Small intestine (tissue), 7 donors: ENCODE measurements around the gene USP24. TPM values are rescaled to one million over a fixed set of nuclear protein-coding genes. Genes with fewer than 3 reads are reported as not detected.

Source experiments
- DNase-seq, 2 donors: peaks; one replicate each; pipeline versions ENCODE4 v3.0.0 to v3.0.0-alpha.2; 2013
- FAIRE-seq: peaks from 2 replicates; lab custom pipeline; 2012; peaks lifted over from hg19 to GRCh38; lab: Jason Lieb, UNC
- H3K27ac ChIP-seq, 3 donors: one replicate each; pipeline ENCODE4 v1.5.1; 2013; ENCODE audit warnings: low read length in 2 of 3, mild to moderate bottlenecking in 2 of 3, control low read depth in 1 of 3, inconsistent platforms in 1 of 3, low read depth in 1 of 3, moderate library complexity in 1 of 3
- H3K27me3 ChIP-seq, 3 donors: one replicate each; pipeline ENCODE4 v1.6.1; 2013; ENCODE audit warnings: low read length in 3 of 3, inconsistent platforms in 1 of 3; ENCODE audit not compliant: control insufficient read depth in 3 of 3, insufficient read depth in 3 of 3
- H3K36me3 ChIP-seq, 3 donors: one replicate each; pipeline ENCODE4 v1.6.1; 2013; ENCODE audit warnings: low read length in 3 of 3, inconsistent platforms in 1 of 3, low read depth in 1 of 3, mild to moderate bottlenecking in 1 of 3, moderate library complexity in 1 of 3; ENCODE audit not compliant: control insufficient read depth in 3 of 3, insufficient read depth in 2 of 3
- H3K4me1 ChIP-seq, 3 donors: one replicate each; pipeline ENCODE4 v1.6.1; 2013; ENCODE audit warnings: low read length in 2 of 3, inconsistent platforms in 1 of 3, low read depth in 1 of 3, mild to moderate bottlenecking in 1 of 3, moderate library complexity in 1 of 3; ENCODE audit not compliant: control insufficient read depth in 3 of 3, insufficient read depth in 2 of 3
- H3K4me3 ChIP-seq, 3 donors: one replicate each; pipeline ENCODE4 v1.5.1; 2013; ENCODE audit warnings: low read length in 3 of 3, control low read depth in 1 of 3, inconsistent platforms in 1 of 3, low read depth in 1 of 3, mild to moderate bottlenecking in 1 of 3, moderate library complexity in 1 of 3
- H3K9me3 ChIP-seq, 2 donors: one replicate each; pipeline ENCODE4 v1.6.1; 2013; ENCODE audit warnings: low read depth in 1 of 2, low read length in 1 of 2; ENCODE audit not compliant: control insufficient read depth in 2 of 2, insufficient read depth in 1 of 2
- WGBS, 3 donors: extraction: QIAGEN DNeasy Blood & Tissue Kit; methylation state at CpG; one replicate each; pipeline ENCODE4 v1.1.7; 2013; 5-methylcytosine and 5-hydroxymethylcytosine counted together
- polyA plus RNA-seq, 4 donors: library from polyadenylated mRNA; stranded (reverse) in 3 of 4; unstranded in 1 of 4; fragments of 200-250 nt in 3 of 4; fragments of 120-200 nt in 1 of 4; gene quantifications; one replicate each; pipeline versions ENCODE4 v1.2.1 to v1.2.3, GENCODE V29; 2013
- donor health status: healthy with polysubstance abuse.
- donor health status: control.
- donor health status: control.
- donor health status: Bipolar disorder and iron deficiency.
- donor health status: healthy.

The USP24 gene
- polyA plus RNA-seq, 4 donors = 7.3 to 38.3 (median 11.2) TPM

DNA sequence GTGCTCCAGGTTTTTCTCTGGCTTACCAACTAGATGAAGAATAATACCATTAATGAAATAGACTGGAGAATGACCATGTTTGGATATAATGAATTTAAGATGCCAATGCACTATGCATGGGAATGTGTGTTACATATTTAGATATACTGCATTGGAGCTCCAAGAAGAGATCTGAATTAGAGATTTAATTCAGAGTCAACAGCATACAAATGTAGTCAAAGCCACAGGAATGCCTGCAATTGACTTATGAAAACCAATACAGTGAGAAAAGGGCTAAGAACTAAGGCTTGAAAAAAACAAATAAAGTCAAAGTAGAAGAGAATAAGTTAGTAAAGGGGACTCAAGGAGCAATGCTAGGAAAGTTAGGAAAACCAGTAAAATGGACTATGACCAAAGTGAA, 59.1 kb downstream of the USP24 start:
- H3K4me3 ChIP-seq = no peak overlapping the region
- H3K9me3 ChIP-seq = no peaks in the 10 kb centered on the region
- H3K27ac ChIP-seq = no peak overlapping the region
- H3K27me3 ChIP-seq = no peaks in the 10 kb centered on the region
- no peak for DNase-seq
- no peak for FAIRE-seq
- peaks cover 4 to 22% (median 22%) of the 10 kb centered on the region in 3 donors for H3K36me3 ChIP-seq
- peaks cover 0 to 3% (median 0%) of the 10 kb centered on the region in 3 donors for H3K4me1 ChIP-seq

DNA sequence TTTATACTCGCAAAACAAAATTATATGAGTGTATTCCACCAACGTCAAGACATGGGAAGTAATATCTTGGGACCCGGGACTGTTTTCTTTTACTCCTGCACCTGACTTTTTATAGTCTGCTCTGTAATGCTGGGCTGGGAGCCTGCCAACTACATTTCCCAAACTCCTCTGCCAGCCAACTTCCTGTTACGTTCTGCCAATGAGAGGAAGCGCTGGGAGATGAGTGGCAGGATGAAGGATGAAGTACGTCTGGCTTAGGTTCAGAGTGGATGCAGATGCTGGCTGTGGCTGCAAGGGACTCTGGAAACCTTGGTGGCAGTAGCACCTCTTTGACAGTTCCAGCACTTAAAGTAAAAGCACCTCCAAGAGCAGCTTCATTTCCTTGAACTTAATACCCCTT, 59.6 kb downstream of the USP24 start:
- WGBS, 3 donors = 79 to 87% (median 82%) methylated on average over 6 of the region's 6 CpGs
- Histone ChIP-seq H3K4me3 (no peak overlapping the region), H3K27me3 (no peaks in the 10 kb centered on the region), H3K9me3 (no peaks in the 10 kb centered on the region), H3K4me1 (peaks cover 0 to 3% (median 0%) of the 10 kb centered on the region in 3 donors), H3K36me3 (peaks cover 4 to 22% (median 19%) of the 10 kb centered on the region in 3 donors), H3K27ac (no peak overlapping the region)
- FAIRE-seq (no peak), DNase-seq (peak in 1 of 2 donors; percentile 20)

DNA sequence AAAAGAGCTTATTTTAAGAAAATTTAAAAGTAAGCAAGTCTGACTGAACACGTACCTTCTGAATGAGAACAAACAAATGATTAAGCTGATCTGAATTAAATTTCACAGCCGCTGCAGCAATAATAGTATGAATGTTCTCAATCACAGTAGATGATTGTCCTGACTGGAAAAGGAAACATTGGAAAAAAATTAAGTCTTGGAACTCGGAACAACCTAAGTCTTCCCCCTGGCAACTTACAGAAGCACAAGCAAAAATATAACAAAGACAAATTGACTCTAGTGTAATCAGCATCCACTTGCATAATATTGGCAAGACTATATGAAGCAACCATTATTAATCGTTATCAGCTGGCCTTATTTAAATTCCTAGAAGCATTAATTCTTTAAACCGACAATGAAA, 60.5 kb downstream of the USP24 start:
- peaks cover 4 to 22% (median 19%) of the 10 kb centered on the region in 3 donors for H3K36me3 ChIP-seq
- H3K4me1 ChIP-seq = peaks cover 0 to 3% (median 0%) of the 10 kb centered on the region in 3 donors
- no peak overlapping the region for H3K27ac ChIP-seq
- H3K4me3 ChIP-seq = no peak overlapping the region
- H3K27me3 ChIP-seq = no peaks in the 10 kb centered on the region
- 91 to 98% (median 95%) methylated on average over 5 of the region's 5 CpGs for WGBS, 3 donors
- FAIRE-seq = no peak
- DNase-seq = no peak
- H3K9me3 ChIP-seq = no peaks in the 10 kb centered on the region

DNA sequence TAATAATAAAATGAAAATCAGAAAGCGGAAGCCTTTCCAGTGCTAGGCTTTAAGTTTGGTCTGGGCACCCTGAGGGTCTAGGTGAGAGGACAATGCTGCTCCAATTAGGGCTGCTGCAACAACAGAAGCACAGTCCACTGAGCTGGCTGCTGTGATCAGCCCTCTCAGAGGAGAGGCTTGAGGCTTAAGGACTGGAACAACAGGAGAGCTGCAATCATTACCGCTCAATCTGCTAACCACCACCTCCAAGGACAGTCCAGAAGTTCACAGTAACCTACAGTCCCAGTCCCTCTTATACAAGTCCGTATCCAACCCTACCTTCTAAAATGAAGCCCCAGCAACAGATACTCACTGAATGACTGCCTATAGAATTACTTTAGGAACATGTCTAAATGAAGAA, 62.1 kb downstream of the USP24 start:
- Histone ChIP-seq H3K36me3 (peaks cover 1 to 20% (median 18%) of the 10 kb centered on the region in 3 donors), H3K4me1 (peaks cover 0 to 3% (median 0%) of the 10 kb centered on the region in 3 donors), H3K27me3 (no peaks in the 10 kb centered on the region), H3K9me3 (no peaks in the 10 kb centered on the region), H3K27ac (no peak overlapping the region), H3K4me3 (no peak overlapping the region)
- FAIRE-seq (no peak), DNase-seq (no peak)
- WGBS, 3 donors = 94 to 97% (median 96%) methylated on average over 3 of the region's 3 CpGs

DNA sequence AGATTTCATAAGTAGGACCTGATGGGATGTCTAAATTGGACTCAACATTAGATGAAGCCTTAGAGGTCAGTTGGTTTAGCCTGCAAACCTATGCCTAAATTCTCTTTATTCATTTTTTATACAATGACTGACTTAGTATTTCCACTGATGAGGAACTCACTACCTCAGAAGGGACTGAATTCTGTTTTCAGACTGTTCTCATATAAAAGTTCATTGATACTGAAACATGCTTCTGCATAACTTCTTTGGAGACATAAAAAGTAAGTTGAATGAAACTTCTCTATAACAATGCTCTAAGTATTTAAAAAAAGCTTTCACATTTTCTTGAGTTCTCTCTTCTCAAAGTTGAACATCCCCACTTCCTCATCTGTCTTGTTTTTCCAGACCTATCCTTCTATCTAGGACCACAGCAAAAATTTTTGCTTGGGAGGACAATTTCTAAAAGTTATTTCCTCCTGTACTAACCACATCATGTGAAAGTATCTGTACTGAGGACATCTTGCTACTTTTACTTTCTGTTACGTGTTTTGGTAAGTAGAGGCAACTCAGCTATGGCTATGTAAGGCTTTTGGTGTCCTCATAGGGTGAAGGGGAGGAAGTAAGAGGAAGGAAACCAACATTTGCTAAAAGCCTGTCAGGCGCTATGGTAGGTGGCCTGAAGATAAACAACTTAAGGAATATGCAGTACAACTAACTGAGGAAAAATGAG, 64.1 kb downstream of the USP24 start:
- 63 to 92% (median 65%) methylated on average over 2 of the region's 2 CpGs for WGBS, 3 donors
- peak overlapping the region in 1 of 3 donors; percentile 21 for H3K27ac ChIP-seq
- FAIRE-seq = no peak
- H3K4me3 ChIP-seq = no peak overlapping the region
- no peaks in the 10 kb centered on the region for H3K27me3 ChIP-seq
- peak in 1 of 2 donors; percentile 25 for DNase-seq
- H3K36me3 ChIP-seq = peaks cover 0 to 16% (median 15%) of the 10 kb centered on the region in 3 donors
- H3K4me1 ChIP-seq = peaks cover 0 to 3% (median 0%) of the 10 kb centered on the region in 3 donors
- H3K9me3 ChIP-seq = no peaks in the 10 kb centered on the region

DNA sequence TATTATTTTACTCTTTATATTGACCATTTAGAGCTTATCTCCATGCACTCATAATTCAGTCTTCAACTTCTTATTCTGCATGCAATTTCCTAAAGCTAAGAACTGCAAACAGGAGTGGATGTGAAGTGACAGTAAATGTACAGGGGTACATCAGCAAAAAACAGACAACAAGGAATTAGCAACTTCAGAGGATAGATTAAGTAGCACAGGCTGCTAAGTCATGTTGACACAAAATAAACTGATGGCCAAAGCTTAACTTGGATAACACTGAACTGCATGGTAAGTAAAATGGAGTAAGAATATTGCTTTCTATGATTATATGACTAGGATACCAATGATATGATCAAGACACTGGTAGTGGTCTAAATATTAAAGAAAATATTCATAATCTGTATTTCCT, 66.5 kb downstream of the USP24 start:
- peaks cover 0 to 15% (median 10%) of the 10 kb centered on the region in 3 donors for H3K36me3 ChIP-seq
- peak; percentile 23 for FAIRE-seq
- no peaks in the 10 kb centered on the region for H3K9me3 ChIP-seq
- no peak overlapping the region for H3K4me3 ChIP-seq
- peaks cover 0 to 3% (median 0%) of the 10 kb centered on the region in 3 donors for H3K4me1 ChIP-seq
- no peaks in the 10 kb centered on the region for H3K27me3 ChIP-seq
- no peak overlapping the region for H3K27ac ChIP-seq
- no peak for DNase-seq

DNA sequence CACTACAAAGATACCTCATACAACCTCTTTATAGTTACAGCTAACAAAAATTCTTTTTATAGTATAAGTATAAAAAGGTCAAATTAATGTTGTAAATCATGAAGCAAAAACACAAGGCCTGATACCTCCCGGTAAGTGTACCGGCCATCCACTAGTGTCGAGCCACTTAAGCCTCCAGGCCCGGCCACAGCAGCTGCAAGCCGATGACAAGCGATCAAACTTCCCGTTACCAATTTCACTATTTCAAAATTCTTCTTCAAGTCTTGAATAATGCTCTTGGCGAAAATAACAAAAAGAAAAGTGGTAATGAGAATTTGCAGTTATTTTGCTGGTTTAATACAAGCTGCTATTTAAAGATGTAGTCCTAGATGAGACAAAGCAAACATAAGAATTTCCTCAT, 67.6 kb downstream of the USP24 start:
- H3K4me3 ChIP-seq = no peak overlapping the region
- no peak for FAIRE-seq
- H3K9me3 ChIP-seq = no peaks in the 10 kb centered on the region
- DNase-seq = no peak
- no peak overlapping the region for H3K27ac ChIP-seq
- H3K36me3 ChIP-seq = peaks cover 0 to 13% (median 8%) of the 10 kb centered on the region in 3 donors
- no peaks in the 10 kb centered on the region for H3K27me3 ChIP-seq
- WGBS, 3 donors = 74 to 96% (median 94%) methylated on average over 8 of the region's 8 CpGs
- peaks cover 0 to 3% (median 0%) of the 10 kb centered on the region in 3 donors for H3K4me1 ChIP-seq

DNA sequence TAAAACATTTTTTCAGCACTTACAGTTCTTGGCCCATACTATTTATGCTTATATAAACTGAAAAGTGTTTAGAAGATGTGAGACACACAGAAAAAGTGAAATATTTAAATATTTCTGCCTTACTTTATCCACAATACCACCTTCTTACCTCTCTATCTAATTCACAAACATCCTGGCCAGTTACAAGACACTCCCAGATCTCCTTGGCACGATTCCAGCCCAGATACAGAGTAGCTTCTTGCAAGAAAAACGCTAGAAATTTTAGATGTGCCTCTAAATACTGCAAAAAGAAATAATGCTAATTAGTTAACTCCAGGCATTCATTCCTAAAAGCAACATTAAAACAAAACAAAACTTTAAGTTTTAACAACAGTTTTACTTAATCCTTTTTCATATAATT, 68.4 kb downstream of the USP24 start:
- Histone ChIP-seq H3K9me3 (no peaks in the 10 kb centered on the region), H3K27me3 (no peaks in the 10 kb centered on the region), H3K4me3 (no peak overlapping the region), H3K36me3 (peaks cover 0 to 12% (median 9%) of the 10 kb centered on the region in 3 donors), H3K4me1 (peaks cover 0 to 3% (median 0%) of the 10 kb centered on the region in 3 donors), H3K27ac (no peak overlapping the region)
- no peak for FAIRE-seq
- 46 to 63% (median 48%) methylated on average over 2 of the region's 2 CpGs for WGBS, 3 donors
- DNase-seq = peak in 1 of 2 donors; percentile 28
